T-helper 9 cell (primary cell): ENCODE data around the gene TBX4.

Experiments used
- DNase-seq: peaks from one replicate; pipeline ENCODE4 v3.0.0-alpha.2; 2020
- total RNA-seq, 2 donors: gene quantifications; one replicate each; lab custom pipeline; 2026; lab: John Stamatoyannopoulos, UW

Gene TBX4
- total RNA-seq = 0 reads per million in 2 donors

- no peak for DNase-seq
Measured at GRCh38 chr17:61452301-61453290, at the start of gene TBX4. TBX4 (plus strand) TSS chr17:61452422; CDS start chr17:61456491, 4,069 bp downstream.

- DNase-seq = no peak
Measured at GRCh38 chr17:61402978-61403800, 49.0 kb upstream of the TBX4 start.

- DNase-seq = no peak
Measured at GRCh38 chr17:61403801-61404662, 48.2 kb upstream of the TBX4 start.

- DNase-seq = no peak
Measured at GRCh38 chr17:61404663-61404912, 47.6 kb upstream of the TBX4 start.

GRCh38 chr17:61404913-61405685, 47.1 kb upstream of the TBX4 start:
- DNase-seq = no peak

GRCh38 chr17:61405686-61406536, 46.3 kb upstream of the TBX4 start:
- no peak for DNase-seq

- DNase-seq = no peak
Measured at GRCh38 chr17:61406537-61406845, 45.7 kb upstream of the TBX4 start.

- no peak for DNase-seq
Measured at GRCh38 chr17:61406971-61407911, 45.0 kb upstream of the TBX4 start.

GRCh38 chr17:61408151-61409041, 43.8 kb upstream of the TBX4 start:
- DNase-seq = no peak

- DNase-seq = no peak
Measured at GRCh38 chr17:61409301-61410112, 42.7 kb upstream of the TBX4 start.

GRCh38 chr17:61410141-61411010, 41.8 kb upstream of the TBX4 start:
- DNase-seq = peak; percentile 79

GRCh38 chr17:61411011-61411260, 41.3 kb upstream of the TBX4 start:
- no peak for DNase-seq

GRCh38 chr17:61411261-61412142, 40.7 kb upstream of the TBX4 start:
- DNase-seq = no peak

GRCh38 chr17:61412143-61412859, 39.9 kb upstream of the TBX4 start:
- peak; percentile 74 for DNase-seq

- no peak for DNase-seq
Measured at GRCh38 chr17:61412860-61413660, 39.2 kb upstream of the TBX4 start.
